Heart left ventricle (tissue), 13 donors: ENCODE data around the gene EOLA1.
"Not testable (repeated sequence)": the region's sequence is repeated elsewhere in the genome, so short reads cannot be mapped to it uniquely, and the experiment has no call there.

ENCODE experiments used
- POLR2A ChIP-seq, 2 donors: fragments of 450-650 bp; IDR thresholded peaks; one replicate each; pipeline ENCODE4 v1.6.1; 2017; ENCODE audit warnings: antibody characterized with exemption in 2 of 2, mild to moderate bottlenecking in 2 of 2, moderate library complexity in 2 of 2
- TF ChIP-seq, protein P1 (sequence below), 12 donors: fragments of 200-600 bp; sonication (generic) in 4 of 12; IDR thresholded peaks; one replicate each; pipeline versions ENCODE4 v1.5.0 to v1.8.0; 2018 to 2022; ENCODE audit warnings: antibody characterized with exemption in 12 of 12, mild to moderate bottlenecking in 5 of 12
- donor health status: ischemic (EF 13 %, LVEDD 7.1; RV severe dilation, severe dysfunction).
- donor health status: DM: no; HTN: yes; CAD: no.
- donor health status: DM: no; HTN: no; CAD: no.
- donor health status: ischemic (EF 25% LVEDD 6.9; RV normal size, moderate dysfunction).
- donor health status: ischemic (EF 25% LVEDD 5.7; RV mildly dilated, moderate dysfunction).
- donor health status: ischemic (EF 35%, LVEDD 5.7; RV mildly dilated, moderate dysfunction).
- donor health status: nonischemic (EF 11% LVEDD 7.7; RV severe dilation, severe dysfunction).
- donor health status: DM: yes; HTN: yes; CAD: no.
- donor health status: PGD.
- donor health status: ischemic (EF 29% LVEDD 5.4; RV normal size, mild dysfunction).
- donor health status: nonischemic (EF 23%, LVEDD 6.1; RV moderate dilation, normal function).

DNA sequence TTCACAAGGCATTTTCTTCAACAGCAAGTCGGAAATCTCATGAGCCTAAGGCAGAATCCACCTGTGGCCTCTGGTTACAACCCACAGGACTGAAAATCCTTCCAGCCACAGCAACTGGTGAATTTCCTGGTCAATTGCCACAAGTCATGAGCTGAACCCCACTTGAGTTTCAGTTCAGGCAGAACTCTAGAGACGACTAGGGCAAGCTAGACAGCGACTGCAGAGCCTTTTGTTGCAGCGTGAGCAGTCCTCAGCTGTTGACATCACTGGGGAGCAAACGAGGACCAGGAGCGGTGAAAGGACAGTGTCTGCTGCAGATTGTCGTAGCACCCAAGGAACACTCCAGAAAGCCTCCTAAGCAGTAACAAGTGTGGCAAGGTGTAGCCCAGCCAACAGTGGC, 55.1 kb downstream of the EOLA1 start:
- TF ChIP-seq, protein P1, sequence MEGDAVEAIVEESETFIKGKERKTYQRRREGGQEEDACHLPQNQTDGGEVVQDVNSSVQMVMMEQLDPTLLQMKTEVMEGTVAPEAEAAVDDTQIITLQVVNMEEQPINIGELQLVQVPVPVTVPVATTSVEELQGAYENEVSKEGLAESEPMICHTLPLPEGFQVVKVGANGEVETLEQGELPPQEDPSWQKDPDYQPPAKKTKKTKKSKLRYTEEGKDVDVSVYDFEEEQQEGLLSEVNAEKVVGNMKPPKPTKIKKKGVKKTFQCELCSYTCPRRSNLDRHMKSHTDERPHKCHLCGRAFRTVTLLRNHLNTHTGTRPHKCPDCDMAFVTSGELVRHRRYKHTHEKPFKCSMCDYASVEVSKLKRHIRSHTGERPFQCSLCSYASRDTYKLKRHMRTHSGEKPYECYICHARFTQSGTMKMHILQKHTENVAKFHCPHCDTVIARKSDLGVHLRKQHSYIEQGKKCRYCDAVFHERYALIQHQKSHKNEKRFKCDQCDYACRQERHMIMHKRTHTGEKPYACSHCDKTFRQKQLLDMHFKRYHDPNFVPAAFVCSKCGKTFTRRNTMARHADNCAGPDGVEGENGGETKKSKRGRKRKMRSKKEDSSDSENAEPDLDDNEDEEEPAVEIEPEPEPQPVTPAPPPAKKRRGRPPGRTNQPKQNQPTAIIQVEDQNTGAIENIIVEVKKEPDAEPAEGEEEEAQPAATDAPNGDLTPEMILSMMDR (IDR thresholded peaks at IDR 0.05): not testable (repeated sequence)
- TF ChIP-seq POLR2A (IDR thresholded peaks at IDR 0.05): not testable (repeated sequence)
